ENCODE results near the gene ZNF418. TPM values are rescaled to one million over a fixed set of nuclear protein-coding genes. Genes with fewer than 3 reads are reported as not detected.

Gene ZNF418
- total RNA-seq, 1 experiment from 2014 or later = 20.8 TPM

DNA sequence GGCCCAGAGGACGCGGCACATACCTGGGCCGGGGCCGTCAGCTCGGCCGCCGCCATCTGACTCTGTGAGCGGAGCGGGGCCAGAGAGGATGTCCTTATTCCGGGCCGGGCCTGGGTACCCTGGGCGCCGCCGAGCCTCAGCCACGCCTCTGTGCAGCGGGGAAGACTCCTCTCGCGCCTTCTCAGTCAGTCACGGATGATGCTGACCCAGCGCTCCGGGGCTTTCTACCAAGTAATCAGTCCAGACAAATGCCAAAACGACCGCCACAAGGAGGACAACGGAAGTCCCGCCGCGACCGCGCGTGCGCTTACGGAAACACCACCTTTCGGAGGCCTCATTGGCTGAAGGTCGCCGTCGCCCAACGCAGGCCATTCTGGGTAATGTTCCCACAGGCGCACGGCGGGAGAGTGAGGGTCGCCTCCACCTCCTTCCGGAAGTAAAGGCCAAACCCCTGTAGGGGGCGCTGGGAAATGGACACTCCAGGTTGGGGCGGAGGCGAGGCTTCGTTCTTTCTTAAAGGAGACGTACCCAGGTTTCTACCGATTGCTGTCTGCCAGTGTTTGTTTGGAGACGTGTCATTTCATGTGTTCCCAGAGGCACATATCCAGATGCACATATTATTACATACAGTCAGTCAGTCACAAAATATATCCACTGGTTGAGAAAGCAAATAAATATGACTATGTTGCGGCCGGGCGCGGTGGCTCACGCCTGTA is 12.4 kb upstream of the ZNF418 start, which contains the start of gene ZNF256:
ZNF256 (minus strand) TSS at position 288 of the 716 bp plus-strand sequence; CDS start at position 56, 232 bp downstream.
- H3K27ac Mint-ChIP-seq = peak within 1 kb of the TSS; percentile 87
- ChIA-PET CTCF (interaction anchor here (0.7 to 2.3 kb wide), 3 partner anchors 12 to 461 kb away, joined by 3 to 10 read pairs (median 3); partner anchors contain the start of genes ZNF584 and ZNF606), POLR2A (no interaction called here)
- peaks cover 13% of the 10 kb centered on the region for H3K4me1 Mint-ChIP-seq
- H3K36me3 Mint-ChIP-seq = peaks cover 11% of the 10 kb centered on the region
- H3K27me3 Mint-ChIP-seq (ENCODE audit: low read depth) = peaks cover 20% of the 10 kb centered on the region
- ATAC-seq (peak; percentile 98), DNase-seq (ENCODE audit: low spot score) (peak; percentile 99)
- peak within 1 kb of the TSS; percentile 92 for H3K4me3 Mint-ChIP-seq
- H3K9me3 Mint-ChIP-seq = peaks cover 9% of the 10 kb centered on the region
- TF ChIP-seq HMGA2 (CRISPR knock-in tag; IDR thresholded peaks at IDR 0.05) = no peak
- no peak for TF ChIP-seq ZNF532 (CRISPR knock-in tag; IDR thresholded peaks at IDR 0.05; ENCODE audit: borderline replicate concordance)
- no peak for TF ChIP-seq NFATC4 (CRISPR knock-in tag; IDR thresholded peaks at IDR 0.05)
- TF ChIP-seq CREM (CRISPR knock-in tag; IDR thresholded peaks at IDR 0.05) = peak; percentile 72; the same call in 1 of the 2 replicates
- TF ChIP-seq, protein P1, sequence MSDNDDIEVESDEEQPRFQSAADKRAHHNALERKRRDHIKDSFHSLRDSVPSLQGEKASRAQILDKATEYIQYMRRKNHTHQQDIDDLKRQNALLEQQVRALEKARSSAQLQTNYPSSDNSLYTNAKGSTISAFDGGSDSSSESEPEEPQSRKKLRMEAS (CRISPR knock-in tag; IDR thresholded peaks at IDR 0.05) = peak; percentile 77; the same call in 1 of the 2 replicates
- TF ChIP-seq FOXP4 (CRISPR knock-in tag; IDR thresholded peaks at IDR 0.05) = no peak
- TF ChIP-seq ZNF416 (CRISPR knock-in tag; IDR thresholded peaks at IDR 0.05) = no peak
- TF ChIP-seq IRF2 (CRISPR knock-in tag; IDR thresholded peaks at IDR 0.05; ENCODE audit: borderline replicate concordance, low read depth) = no peak
- TF ChIP-seq, protein P2, sequence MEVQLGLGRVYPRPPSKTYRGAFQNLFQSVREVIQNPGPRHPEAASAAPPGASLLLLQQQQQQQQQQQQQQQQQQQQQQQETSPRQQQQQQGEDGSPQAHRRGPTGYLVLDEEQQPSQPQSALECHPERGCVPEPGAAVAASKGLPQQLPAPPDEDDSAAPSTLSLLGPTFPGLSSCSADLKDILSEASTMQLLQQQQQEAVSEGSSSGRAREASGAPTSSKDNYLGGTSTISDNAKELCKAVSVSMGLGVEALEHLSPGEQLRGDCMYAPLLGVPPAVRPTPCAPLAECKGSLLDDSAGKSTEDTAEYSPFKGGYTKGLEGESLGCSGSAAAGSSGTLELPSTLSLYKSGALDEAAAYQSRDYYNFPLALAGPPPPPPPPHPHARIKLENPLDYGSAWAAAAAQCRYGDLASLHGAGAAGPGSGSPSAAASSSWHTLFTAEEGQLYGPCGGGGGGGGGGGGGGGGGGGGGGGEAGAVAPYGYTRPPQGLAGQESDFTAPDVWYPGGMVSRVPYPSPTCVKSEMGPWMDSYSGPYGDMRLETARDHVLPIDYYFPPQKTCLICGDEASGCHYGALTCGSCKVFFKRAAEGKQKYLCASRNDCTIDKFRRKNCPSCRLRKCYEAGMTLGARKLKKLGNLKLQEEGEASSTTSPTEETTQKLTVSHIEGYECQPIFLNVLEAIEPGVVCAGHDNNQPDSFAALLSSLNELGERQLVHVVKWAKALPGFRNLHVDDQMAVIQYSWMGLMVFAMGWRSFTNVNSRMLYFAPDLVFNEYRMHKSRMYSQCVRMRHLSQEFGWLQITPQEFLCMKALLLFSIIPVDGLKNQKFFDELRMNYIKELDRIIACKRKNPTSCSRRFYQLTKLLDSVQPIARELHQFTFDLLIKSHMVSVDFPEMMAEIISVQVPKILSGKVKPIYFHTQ (CRISPR knock-in tag; IDR thresholded peaks at IDR 0.05) = no peak
- no peak for TF ChIP-seq FOXP1 (CRISPR knock-in tag; IDR thresholded peaks at IDR 0.05; ENCODE audit: borderline replicate concordance)
- TF ChIP-seq EMX1 (CRISPR knock-in tag; IDR thresholded peaks at IDR 0.05) = no peak
- no peak for TF ChIP-seq CREB1 (CRISPR knock-in tag; IDR thresholded peaks at IDR 0.05)
- TF ChIP-seq, protein P3, sequence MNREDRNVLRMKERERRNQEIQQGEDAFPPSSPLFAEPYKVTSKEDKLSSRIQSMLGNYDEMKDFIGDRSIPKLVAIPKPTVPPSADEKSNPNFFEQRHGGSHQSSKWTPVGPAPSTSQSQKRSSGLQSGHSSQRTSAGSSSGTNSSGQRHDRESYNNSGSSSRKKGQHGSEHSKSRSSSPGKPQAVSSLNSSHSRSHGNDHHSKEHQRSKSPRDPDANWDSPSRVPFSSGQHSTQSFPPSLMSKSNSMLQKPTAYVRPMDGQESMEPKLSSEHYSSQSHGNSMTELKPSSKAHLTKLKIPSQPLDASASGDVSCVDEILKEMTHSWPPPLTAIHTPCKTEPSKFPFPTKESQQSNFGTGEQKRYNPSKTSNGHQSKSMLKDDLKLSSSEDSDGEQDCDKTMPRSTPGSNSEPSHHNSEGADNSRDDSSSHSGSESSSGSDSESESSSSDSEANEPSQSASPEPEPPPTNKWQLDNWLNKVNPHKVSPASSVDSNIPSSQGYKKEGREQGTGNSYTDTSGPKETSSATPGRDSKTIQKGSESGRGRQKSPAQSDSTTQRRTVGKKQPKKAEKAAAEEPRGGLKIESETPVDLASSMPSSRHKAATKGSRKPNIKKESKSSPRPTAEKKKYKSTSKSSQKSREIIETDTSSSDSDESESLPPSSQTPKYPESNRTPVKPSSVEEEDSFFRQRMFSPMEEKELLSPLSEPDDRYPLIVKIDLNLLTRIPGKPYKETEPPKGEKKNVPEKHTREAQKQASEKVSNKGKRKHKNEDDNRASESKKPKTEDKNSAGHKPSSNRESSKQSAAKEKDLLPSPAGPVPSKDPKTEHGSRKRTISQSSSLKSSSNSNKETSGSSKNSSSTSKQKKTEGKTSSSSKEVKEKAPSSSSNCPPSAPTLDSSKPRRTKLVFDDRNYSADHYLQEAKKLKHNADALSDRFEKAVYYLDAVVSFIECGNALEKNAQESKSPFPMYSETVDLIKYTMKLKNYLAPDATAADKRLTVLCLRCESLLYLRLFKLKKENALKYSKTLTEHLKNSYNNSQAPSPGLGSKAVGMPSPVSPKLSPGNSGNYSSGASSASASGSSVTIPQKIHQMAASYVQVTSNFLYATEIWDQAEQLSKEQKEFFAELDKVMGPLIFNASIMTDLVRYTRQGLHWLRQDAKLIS (CRISPR knock-in tag; IDR thresholded peaks at IDR 0.05; ENCODE audit: borderline replicate concordance) = no peak
- no peak for TF ChIP-seq ATF2 (CRISPR knock-in tag; IDR thresholded peaks at IDR 0.05; ENCODE audit: borderline replicate concordance, low read depth)
- TF ChIP-seq E2F5 (CRISPR knock-in tag; IDR thresholded peaks at IDR 0.05) = peak; percentile 93
- TF ChIP-seq NR2C2 (CRISPR knock-in tag; IDR thresholded peaks at IDR 0.05) = no peak
- TF ChIP-seq E2F1 (CRISPR knock-in tag; IDR thresholded peaks at IDR 0.05) = no peak; the same call in 1 of the 2 replicates
- TF ChIP-seq ZNF263 (CRISPR knock-in tag; IDR thresholded peaks at IDR 0.05; ENCODE audit: low read depth) = no peak
- peak; percentile 88 for TF ChIP-seq SP1 (CRISPR knock-in tag; conservative IDR thresholded peaks at IDR 0.05)

All from WTC11 (cell line).